GM23338 (cell line): ENCODE results near the gene PSMD2.

Experiments used
- POLR2AphosphoS5 ChIP-seq: IDR thresholded peaks from 2 replicates; pipeline ENCODE4 v1.6.1; 2016; ENCODE audit warnings: antibody characterized with exemption, low read depth
- TF ChIP-seq, protein P1 (sequence below), 2 experiments: fragments of 200-600 bp in 1 of 2; sonication (generic) in 1 of 2; conservative IDR thresholded peaks; 2 replicates each; pipeline versions ENCODE4 v1.5.1 to v1.6.1; 2016 to 2017; ENCODE audit warnings: antibody characterized with exemption in 2 of 2, low read depth in 2 of 2, mild to moderate bottlenecking in 2 of 2, moderate library complexity in 1 of 2

DNA sequence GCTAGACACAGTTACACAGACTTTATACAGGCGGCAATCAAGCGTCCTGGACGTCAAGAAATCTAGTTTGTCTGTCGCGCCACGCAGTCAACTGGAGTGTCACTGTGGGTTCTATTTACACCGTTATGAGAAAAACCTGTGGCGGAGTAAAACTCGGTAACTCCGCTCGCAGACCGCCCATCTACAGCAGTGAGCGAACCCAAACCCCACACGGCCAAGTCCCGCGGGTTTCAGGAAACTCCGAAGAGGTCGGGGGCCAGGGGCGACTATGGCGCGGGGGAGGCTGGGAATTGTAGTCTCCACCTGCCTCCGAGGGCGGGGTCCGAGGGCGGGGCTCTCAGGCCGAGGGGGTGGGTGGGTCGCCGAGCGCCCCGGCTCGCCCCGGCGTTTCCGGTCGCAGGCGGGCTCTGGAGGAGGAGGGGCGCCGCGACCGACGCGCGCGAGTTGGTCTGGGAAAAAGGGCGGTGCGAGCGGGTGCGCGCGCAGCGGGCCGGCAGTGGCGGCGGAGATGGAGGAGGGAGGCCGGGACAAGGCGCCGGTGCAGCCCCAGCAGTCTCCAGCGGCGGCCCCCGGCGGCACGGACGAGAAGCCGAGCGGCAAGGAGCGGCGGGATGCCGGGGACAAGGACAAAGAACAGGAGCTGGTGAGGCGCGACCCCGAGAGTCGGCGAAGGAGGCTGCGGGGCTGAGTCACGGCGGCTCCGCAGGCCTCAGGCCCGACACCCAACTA is at the start of gene PSMD2:
- TF ChIP-seq, protein P1, sequence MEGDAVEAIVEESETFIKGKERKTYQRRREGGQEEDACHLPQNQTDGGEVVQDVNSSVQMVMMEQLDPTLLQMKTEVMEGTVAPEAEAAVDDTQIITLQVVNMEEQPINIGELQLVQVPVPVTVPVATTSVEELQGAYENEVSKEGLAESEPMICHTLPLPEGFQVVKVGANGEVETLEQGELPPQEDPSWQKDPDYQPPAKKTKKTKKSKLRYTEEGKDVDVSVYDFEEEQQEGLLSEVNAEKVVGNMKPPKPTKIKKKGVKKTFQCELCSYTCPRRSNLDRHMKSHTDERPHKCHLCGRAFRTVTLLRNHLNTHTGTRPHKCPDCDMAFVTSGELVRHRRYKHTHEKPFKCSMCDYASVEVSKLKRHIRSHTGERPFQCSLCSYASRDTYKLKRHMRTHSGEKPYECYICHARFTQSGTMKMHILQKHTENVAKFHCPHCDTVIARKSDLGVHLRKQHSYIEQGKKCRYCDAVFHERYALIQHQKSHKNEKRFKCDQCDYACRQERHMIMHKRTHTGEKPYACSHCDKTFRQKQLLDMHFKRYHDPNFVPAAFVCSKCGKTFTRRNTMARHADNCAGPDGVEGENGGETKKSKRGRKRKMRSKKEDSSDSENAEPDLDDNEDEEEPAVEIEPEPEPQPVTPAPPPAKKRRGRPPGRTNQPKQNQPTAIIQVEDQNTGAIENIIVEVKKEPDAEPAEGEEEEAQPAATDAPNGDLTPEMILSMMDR (conservative IDR thresholded peaks at IDR 0.05; ENCODE audit: low read depth in 2 of 2), result no peak
- TF ChIP-seq POLR2AphosphoS5, result peak; percentile 90
